ENCODE data around the gene DNAJC10.
"Not testable (repeated sequence)": the region's sequence is repeated elsewhere in the genome, so short reads cannot be mapped to it uniquely, and the experiment has no call there.

GRCh38 chr2:182745894-182746293, 29.8 kb downstream of the DNAJC10 start:
- TF ChIP-seq POLR2A (IDR thresholded peaks at IDR 0.05; ENCODE audit: low read length); GATA1 (IDR thresholded peaks at IDR 0.05; ENCODE audit: low read depth, low read length): not testable (repeated sequence)

Data from erythroblast (primary cell).